ENCODE data around the gene UNK.
"Not testable (repeated sequence)": the region's sequence is repeated elsewhere in the genome, so short reads cannot be mapped to it uniquely, and the experiment has no call there.

UNK gene

DNA sequence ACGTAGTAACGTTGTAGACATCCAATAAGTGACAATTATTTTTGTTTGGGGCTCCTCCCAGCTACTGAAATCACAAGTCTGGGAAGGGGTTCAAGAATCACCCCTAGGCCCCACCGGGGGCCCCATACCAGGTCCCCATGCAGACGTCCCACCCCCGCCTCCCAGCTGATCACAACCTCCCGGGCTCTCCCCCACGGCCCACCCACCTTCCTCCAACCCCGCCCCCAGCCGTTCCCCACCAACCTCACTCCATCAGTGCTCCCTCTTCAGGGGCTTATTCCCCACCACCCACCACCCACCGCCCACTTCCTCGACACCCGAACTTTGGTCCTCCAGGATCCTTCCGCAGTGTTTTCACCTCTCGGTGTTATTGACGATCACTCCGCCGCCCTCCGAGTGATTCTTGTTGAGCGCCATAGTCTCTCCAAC lies 70.3 kb downstream of the UNK start:
- no peak for FAIRE-seq

GRCh38 chr17:75855310-75856061 lies 70.9 kb downstream of the UNK start, which contains the start of gene WBP2:
WBP2 (minus strand) TSS chr17:75855335; CDS start chr17:75855297, 38 bp downstream.
- FAIRE-seq: peak; percentile 98

DNA sequence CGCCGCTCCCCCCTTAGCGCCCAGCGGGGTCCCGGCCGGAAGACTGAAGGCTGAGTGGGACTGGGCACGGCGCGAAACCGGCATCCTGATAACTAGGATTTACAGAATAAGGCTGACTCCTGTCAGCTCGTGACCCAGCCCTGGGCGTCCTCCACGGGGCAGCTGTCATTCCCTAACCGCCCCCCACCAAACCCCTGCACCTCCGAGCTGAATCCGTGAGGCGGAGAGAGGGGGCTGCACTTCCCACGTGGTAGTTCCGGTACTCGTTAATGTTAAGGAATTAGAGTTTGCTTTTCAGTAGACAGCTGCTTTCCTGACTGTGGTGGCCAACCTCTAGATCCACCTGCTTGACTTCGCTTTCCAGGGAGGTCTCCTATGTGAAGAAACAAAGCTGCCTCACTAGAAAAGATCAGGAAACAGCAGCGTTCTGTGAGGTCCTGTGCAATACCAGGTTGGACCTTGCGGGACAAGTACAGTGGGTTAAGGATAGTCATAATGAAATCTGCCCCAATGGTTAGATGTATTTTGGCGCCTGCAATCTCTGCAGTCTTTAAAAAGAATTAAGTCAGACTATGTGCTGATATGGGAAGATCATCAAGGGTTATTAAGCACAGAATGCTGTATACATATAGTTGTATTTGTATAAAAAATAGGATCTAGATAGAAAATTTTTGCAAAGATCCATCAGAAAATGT lies 71.6 kb downstream of the UNK start:
- no peak for FAIRE-seq

GRCh38 chr17:75859358-75859757 lies 74.8 kb downstream of the UNK start:
- not testable (repeated sequence) for FAIRE-seq

- FAIRE-seq: no peak
These were observed 77.3 kb downstream of the UNK start for GRCh38 chr17:75861927-75862317.

DNA sequence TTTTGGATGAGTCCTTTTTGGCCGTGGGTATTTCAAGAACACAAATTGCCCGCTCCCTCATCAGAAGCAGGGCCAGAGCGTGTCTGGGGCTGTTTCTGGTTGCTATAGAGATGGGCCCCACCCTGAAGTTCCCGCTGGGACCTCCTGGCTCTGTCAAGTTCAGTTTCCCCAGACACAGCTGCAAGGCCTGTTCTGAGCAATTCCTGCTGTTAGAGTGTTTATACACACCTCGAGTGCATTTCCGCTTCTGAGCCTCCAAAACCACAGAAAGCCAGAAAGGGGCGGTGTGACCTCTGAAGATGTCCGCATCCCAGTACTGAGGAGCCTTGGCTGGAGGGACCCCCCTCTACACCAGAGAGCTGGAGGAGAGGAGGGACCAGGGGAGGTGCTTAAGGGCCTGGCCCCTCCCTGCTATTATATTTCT lies 79.9 kb downstream of the UNK start:
- FAIRE-seq: no peak

DNA sequence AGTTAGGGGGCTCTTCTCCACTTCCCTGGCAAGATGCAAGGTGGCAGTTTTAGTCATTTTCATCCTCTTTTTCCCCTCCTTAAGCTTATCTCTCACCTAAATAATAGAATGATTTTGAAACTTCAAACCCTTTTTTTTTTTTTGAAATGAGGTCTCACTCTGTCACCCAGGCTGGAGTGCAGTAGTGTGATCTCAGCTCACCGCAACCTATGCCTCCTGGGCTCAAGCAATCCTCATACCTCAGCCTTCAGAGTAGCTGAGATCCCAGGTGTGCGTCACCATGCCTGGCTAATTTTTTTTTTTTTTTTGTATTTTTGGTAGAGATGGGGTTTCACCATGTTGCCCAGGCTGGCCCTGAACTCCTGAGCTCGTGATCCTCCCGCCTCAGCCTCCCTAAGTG lies 80.3 kb downstream of the UNK start:
- FAIRE-seq: not testable (repeated sequence)

DNA sequence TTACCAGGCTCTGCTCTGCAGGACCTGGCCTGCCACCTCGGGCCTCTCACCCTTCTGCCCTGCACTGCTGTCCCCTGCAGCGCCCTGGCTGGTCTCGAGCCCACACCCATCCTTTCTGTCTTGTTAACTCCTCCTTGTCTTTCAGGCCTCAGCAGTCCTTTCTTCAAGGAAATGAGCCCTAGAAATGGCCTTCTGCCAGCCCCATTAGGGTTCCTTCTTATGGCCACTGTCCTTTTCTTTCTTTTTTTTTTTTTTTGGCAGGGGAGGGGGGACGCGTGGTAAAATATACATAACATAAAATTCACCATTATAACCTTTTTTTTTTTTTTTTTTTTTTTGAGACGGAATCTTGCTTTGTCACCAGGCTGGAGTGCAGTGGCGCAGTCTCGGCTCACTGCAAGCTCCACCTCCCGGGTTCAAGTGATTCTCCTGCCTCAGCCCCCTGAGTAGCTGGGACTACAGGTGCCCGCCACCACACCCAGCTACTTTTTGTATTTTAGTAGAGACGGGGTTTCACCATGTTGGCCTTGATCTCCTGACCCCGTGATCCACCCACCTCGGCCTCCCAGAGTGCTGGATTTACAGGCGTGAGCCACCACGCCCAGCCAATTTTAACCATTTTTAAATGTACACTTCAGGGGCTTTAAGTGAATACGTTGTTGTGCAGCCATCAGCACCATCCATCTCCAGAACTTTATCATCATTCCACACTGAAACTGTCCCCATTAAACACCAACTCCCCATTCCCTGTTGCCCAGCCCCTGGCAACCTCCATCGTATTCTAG lies 81.0 kb downstream of the UNK start:
- not testable (repeated sequence) for FAIRE-seq

DNA sequence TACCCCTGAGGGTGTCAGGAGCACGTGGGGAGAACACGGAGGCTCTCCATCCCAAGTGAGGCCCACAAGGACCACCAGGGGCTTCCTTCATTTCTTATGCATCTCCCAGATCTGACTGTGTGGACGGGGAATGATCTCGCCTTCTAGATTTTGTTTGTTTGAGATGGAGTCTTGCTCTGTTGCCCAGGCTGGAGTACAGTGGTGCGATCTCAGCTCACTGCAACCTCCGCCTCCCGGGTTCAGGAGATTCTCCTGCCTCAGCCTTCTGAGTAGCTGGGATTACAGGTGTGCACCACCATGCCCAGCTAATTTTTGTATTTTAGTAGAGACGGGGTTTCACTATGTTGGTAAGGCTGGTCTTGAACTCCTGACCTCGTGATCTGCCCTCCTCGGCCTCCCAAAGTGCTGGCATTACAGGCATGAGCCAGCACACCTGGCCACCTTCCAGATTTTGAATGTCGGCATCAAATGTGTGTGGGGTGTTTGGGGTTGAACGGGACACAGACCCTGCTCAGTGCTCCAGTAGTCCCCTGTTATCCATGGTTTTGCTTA lies 84.2 kb downstream of the UNK start:
- not testable (repeated sequence) for FAIRE-seq

- no peak for FAIRE-seq
These were observed 84.9 kb downstream of the UNK start for GRCh38 chr17:75869282-75870141.

DNA sequence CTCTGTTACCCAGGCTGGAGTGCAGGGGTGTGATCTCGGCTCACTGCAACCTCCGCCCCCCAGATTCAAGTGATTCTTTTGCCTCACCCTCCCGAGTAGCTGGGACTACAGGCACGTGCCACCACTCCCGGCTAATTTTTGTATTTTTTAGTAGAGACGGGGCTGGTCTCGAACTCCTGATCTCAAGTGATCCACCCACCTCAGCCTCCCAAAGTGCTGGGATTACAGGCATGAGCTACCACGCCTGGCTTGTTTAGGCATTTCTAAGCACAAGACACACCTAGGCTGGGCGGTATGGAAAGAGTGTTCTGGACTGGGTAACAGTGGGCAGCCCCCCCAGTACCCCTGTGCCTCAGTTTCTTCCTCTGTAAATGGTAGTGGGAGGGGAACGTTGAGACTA lies 85.6 kb downstream of the UNK start:
- FAIRE-seq: not testable (repeated sequence)

- FAIRE-seq: no peak
These were observed 88.1 kb downstream of the UNK start for GRCh38 chr17:75872434-75873351.

GRCh38 chr17:75873587-75874322 lies 89.1 kb downstream of the UNK start:
- FAIRE-seq: no peak

GRCh38 chr17:75874323-75875181 lies 89.9 kb downstream of the UNK start:
- no peak for FAIRE-seq

All from A204.1 (cell line).